HG02840 (cell line): Measurements from ENCODE around the gene PRKAB1.
"Not testable (repeated sequence)": the region's sequence is repeated elsewhere in the genome, so short reads cannot be mapped to it uniquely, and the experiment has no call there.

ENCODE experiments used
- ATAC-seq: cut with Tn5 transposase; IDR thresholded peaks from one replicate; pipeline ENCODE4 v1.9.1; 2021; ENCODE audit warnings: mild to moderate bottlenecking, moderate library complexity, moderate number of reproducible peaks; ENCODE audit not compliant: unreplicated experiment, low FRiP score

The PRKAB1 gene, protein sequence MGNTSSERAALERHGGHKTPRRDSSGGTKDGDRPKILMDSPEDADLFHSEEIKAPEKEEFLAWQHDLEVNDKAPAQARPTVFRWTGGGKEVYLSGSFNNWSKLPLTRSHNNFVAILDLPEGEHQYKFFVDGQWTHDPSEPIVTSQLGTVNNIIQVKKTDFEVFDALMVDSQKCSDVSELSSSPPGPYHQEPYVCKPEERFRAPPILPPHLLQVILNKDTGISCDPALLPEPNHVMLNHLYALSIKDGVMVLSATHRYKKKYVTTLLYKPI

GRCh38 chr12:119667577-119668323 lies at the start of gene PRKAB1:
Gene PRKAB1, plus strand, starts transcription at chr12:119668133. Its CDS starts 112 bp downstream, at chr12:119668245.
- ATAC-seq = peak; percentile 95

DNA sequence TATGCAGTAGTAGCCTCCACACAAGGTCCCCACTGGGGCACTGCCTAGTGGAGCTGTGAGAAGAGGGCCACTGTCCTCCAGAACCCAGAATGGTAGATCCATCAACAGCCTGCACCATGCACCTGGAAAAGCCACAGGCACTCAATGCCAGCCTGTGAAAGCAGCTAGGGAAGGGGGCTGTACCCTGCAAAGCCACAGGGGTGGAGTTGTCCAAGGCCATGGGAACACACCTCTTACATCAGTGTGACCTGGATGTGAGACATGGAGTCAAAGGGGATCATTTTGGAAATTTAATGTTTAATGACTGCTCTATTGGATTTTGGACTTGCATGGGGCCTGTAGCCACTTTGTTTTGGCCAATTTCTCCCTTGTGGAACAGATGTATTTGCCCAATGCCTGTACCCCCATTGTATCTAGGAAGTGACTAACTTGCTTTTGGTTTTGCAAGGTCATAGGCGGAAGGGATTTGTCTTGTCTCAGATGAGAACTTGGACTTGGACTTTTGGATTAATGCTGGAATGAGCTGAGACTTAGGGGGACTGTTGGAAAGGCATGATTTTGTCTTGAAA lies 49.5 kb upstream of the PRKAB1 start:
- ATAC-seq = not testable (repeated sequence)

DNA sequence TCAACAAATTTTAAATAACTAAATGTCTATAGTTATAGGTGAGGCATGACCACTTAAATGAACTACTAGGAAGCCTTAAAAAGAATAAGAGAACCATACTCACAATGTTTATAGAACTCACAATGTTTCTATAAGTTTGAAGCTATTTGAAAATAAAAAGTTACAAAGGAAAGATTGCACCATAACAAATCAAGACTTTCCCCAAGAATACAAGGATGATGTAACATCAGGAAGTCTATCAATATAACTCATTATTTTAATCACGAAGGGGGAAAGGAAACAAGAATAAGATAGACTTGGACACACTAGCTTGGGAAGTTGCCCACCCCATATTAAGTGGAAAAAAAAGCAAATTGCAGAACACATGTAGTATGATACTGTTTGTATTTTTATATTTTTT lies 47.4 kb upstream of the PRKAB1 start:
- ATAC-seq = no peak

GRCh38 chr12:119621878-119622277 lies 46.1 kb upstream of the PRKAB1 start:
- no peak for ATAC-seq

- no peak for ATAC-seq
Measured at GRCh38 chr12:119624966-119625365, 43.0 kb upstream of the PRKAB1 start.

GRCh38 chr12:119627019-119627643 lies 40.8 kb upstream of the PRKAB1 start:
- no peak for ATAC-seq

DNA sequence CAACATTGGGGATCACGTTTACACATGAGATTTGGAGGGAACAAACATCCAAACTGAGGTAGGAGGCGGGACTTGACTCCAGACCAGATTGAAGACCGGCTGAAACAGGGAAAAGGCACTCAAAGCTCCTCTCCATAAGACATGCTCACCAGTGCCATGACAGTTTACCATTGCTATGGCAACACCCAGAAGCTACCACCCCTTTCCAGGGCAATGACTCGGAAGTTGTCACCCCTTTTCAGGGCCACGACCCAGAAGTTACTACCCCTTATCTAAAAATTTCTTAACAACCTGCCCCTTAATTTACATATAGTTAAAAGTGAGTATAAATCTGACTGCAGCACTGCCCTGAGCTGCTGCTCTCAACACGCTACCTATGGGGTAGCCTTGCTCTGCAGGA lies 40.2 kb upstream of the PRKAB1 start:
- no peak for ATAC-seq

DNA sequence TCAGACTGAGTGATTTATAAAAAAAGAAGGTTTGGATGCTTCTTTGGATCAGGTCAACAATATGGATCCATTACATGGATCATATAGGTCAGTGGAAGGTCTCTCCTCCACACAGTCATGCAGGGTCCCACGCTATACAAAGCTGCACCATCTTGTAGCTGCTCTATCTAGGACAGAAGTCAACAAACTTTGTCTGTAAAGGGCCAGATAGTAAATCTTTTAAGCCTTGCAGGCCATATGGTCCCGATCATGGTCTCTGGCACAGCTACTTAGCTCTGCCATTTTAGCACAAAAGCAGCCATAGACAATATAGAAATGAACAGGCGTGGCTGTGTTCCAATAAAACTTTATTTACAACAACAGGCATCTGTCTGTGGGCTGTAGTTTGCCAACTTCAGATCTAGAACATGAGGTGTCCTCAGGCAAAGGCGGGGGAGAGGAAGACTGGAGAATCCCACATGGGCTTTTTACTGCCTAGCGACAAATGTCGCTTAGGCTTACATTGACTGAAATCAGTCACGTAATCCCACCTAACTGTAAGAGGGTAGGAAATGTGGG lies 37.6 kb upstream of the PRKAB1 start:
- ATAC-seq = no peak

GRCh38 chr12:119630962-119631550 lies 36.9 kb upstream of the PRKAB1 start:
- ATAC-seq = no peak

DNA sequence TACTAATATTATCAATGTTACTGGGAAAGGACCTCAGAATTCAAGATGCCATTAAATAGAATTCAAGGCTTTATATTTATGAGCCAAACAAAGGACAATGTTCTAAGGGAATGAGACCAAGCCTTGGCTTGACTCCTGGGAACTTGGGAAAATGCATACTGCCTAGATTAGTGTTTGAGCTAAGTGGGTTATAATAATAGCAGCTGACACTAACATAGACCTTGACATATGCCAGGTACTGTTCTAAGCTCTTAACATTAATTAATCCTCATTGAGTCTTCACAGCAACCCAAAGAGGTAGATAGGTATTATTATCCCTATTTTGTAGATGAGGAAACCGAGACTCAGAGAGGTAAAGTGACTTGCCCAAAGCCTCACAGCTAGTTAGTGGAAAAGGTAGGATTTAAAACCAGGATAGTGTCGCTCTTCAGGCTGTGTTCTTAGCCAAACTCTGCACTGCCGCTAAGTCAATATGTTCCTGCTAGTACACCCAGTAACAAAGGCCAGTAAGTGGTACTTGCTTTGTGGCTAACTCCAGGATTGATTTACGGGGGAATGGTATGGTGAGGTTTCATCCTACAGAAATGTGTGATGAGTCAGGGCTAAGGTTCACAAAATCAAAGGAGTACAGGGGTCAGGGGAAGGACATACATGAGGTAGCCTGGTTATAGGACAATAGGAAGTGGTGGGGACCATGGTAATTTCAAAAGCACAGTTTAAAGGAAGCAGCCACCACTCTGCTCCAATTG lies 35.8 kb upstream of the PRKAB1 start:
- ATAC-seq = no peak

- ATAC-seq = no peak
Measured at GRCh38 chr12:119634743-119635142, 33.2 kb upstream of the PRKAB1 start.

DNA sequence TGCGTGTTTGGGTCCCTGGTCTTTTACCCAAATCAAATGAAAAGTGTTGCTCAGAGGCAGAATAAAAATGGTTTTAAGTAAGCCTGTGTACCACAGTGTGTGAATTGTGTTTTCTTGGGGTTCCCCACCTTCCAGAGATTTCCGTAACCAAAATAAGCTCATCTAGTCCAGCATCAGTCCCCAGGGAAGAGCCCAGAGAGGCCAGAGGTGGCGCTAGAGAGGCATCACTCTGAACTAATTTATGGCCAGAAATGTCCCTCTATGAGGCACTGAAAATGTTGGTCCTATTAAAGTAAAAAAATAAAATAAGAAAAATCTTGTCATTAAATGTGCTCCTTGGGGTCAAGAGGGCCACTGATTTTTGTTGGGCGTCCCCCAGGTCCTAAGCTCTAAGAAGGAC lies 24.9 kb upstream of the PRKAB1 start:
- no peak for ATAC-seq

- ATAC-seq = no peak
Measured at GRCh38 chr12:119644930-119645329, 23.0 kb upstream of the PRKAB1 start.

DNA sequence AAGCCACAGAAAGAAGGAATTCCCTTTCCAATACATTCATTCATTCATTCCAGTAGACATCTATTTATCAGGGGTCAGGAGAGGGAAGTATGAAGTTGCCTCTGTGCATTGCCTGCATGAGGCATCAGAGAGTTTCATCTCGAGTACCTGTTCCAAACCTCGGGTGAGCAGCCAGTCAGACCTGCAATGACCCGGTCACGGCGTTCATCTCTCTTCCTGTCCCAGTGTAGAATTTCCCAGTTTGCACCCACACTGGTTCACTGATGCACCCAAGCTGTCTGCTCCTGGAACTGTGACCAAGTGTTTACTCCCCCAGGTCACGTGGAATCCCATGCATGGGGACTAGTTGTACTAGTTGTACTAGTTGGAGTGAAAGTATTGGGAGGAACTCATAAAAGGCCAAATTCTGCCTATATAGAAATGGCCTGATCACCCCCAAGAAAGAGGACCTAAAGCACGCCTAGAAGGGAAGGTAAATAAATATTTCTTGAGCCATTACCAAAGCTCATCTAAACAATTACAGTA lies 22.3 kb upstream of the PRKAB1 start:
- no peak for ATAC-seq

DNA sequence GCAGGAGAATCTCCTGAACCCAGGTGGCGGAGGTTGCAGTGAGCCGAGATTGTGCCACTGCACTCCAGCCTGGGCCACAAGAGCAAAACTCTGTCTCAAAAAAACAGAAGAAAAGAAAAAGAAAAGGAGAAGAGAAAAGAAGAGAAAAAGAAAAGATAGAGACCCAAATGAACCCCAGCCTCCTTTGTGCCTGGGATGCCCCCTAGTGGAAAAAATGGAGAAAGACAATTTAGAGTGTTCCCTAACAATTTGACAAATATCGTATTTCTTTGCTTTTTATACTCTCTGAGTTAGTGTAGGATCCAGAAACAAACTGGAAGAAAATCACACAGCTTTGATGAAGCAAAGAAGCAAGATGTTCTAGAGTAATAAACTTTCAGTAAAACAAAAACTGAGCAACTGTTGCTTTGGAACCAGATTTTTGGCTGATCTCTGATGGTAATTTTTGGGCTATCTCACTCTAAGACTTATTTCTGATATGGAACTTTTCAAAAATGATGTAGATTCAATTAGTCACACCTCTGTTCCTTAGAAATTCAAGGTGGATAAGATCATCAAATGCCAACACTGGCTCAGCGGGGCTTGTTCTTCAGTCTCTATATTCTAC lies 18.6 kb upstream of the PRKAB1 start:
- no peak for ATAC-seq

DNA sequence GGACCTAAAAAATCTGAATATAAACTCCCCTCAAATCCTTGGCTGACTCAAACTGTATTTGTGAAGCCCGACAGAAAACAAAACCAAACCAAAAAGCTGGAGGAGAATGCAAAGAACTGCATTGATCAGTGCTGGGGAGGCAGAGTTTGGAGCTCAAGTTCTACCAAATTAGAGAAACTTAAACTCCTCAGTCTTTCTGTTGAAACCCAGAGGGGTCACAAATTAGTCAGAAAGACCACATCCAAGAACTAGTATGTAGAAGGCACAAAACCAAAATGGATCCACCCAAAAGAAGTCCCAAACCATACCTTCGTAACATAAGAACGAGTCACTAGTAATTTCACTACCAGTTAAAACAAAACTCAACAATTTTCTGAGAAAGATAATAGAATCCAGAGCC lies 15.3 kb upstream of the PRKAB1 start:
- ATAC-seq = no peak

DNA sequence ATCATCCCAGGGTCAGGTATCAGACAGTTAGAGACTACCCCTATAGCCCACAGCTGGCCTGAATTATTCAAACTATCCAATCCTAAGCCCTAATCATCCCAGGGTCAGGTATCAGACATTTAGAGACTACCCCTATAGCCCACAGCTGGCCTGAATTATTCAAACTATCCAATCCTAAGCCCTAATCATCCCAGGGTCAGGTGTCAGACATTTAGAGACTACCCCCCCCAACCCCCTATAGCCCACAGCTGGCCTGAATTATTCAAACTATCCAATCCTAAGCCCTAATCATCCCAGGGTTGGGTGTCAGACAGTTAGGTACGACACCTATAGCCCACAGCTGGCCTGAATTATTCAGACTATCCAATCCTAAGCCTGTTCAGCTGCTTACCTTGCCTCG lies 10.9 kb upstream of the PRKAB1 start:
- not testable (repeated sequence) for ATAC-seq

DNA sequence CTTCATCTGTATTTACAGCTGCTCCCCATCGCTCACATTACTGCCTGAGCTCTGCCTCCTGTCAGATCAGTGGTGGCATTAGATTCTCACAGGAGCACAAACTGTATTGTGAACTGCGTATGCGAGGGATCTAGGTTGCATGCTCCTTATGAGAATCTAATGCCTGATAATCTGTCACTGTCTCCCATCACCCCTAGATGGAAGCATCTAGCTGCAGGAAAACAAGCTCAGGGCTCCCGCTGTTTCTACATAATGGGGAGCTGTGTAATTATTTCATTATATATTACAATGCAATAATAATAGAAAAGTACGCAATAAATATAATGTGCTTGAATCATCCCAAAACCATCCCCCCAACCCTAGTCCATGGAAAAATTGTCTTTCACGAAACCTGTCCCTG lies 9.8 kb upstream of the PRKAB1 start:
- not testable (repeated sequence) for ATAC-seq

GRCh38 chr12:119659289-119659897 lies 8.5 kb upstream of the PRKAB1 start:
- ATAC-seq = no peak
